DND-41 (cell line): ENCODE results near the gene KCNK15.

ENCODE experiments used
- EZH2 ChIP-seq: IDR thresholded peaks from 3 replicates; pipeline ENCODE4 v1.6.1; 2012; ENCODE audit warnings: borderline replicate concordance, low read depth, mild to moderate bottlenecking, moderate library complexity, low read length, inconsistent platforms; ENCODE audit not compliant: severe bottlenecking
- TF ChIP-seq, protein P1 (sequence below): IDR thresholded peaks from 2 replicates; pipeline ENCODE4 v1.5.1; 2012; ENCODE audit warnings: borderline replicate concordance, low read length, moderate library complexity, mild to moderate bottlenecking; ENCODE audit not compliant: poor library complexity, severe bottlenecking; ENCODE audit errors: extremely low read depth

DNA sequence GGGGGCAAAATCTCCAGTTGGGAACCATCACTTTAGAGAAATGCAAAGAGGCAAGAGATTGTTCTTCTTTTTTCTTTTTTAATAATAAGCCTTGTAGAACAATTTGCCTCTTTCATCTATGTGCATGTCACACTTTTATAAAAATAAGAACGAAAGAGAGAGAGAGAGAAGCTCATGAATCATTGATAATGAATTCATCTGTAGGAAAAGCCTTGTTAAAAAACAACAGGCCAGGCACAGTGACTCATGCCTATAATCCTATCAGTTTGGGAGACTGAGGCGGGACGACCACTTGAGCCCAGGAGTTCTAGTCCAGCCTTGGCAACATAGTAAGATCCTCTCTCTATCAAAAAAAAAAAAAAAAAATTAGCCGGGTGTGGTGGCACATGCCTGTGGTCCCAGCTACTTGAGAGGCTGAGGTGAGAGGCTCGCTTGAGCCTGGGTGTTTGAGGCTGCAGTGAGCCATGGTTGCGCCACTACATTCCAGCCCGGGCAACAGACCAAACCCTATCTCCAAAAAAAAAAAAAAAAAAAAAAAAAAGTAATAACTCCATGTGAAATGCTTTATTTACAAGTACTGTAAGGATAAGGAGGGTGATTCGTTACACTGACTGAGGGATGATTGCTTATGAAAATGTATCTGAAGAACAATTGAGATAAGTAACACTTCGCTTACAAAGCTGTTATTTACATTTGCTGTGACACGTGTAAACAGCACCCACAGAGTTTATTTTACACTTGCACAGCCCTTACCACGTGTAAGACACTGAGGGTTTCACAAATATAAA, 24.5 kb upstream of the KCNK15 start:
- TF ChIP-seq, protein P1, sequence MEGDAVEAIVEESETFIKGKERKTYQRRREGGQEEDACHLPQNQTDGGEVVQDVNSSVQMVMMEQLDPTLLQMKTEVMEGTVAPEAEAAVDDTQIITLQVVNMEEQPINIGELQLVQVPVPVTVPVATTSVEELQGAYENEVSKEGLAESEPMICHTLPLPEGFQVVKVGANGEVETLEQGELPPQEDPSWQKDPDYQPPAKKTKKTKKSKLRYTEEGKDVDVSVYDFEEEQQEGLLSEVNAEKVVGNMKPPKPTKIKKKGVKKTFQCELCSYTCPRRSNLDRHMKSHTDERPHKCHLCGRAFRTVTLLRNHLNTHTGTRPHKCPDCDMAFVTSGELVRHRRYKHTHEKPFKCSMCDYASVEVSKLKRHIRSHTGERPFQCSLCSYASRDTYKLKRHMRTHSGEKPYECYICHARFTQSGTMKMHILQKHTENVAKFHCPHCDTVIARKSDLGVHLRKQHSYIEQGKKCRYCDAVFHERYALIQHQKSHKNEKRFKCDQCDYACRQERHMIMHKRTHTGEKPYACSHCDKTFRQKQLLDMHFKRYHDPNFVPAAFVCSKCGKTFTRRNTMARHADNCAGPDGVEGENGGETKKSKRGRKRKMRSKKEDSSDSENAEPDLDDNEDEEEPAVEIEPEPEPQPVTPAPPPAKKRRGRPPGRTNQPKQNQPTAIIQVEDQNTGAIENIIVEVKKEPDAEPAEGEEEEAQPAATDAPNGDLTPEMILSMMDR = no peak
- TF ChIP-seq EZH2 = no peak
